Lower lobe of right lung (tissue), 2 donors: ENCODE data around the gene WDR77. TPM values are rescaled to one million over a fixed set of nuclear protein-coding genes. Genes with fewer than 3 reads are reported as not detected.

Experiments used
- ATAC-seq, 2 donors: fragments of 200-7000 bp; cut with Tn5 transposase; one replicate each; pipeline ENCODE4 v1.9.1; 2020 to 2022; ENCODE audit warnings: mild to moderate bottlenecking in 2 of 2, moderate library complexity in 2 of 2
- DNase-seq: peaks from one replicate; pipeline ENCODE4 v3.0.0-alpha.2; 2020
- H3K27ac ChIP-seq: fragments of 200-600 bp; one replicate; pipeline ENCODE4 v1.8.0; 2022
- H3K27me3 ChIP-seq: fragments of 200-600 bp; one replicate; pipeline ENCODE4 v1.8.0; 2022; ENCODE audit warnings: low read depth
- H3K36me3 ChIP-seq: fragments of 200-600 bp; one replicate; pipeline ENCODE4 v1.8.0; 2022; ENCODE audit warnings: mild to moderate bottlenecking
- H3K4me1 ChIP-seq: fragments of 200-600 bp; one replicate; pipeline ENCODE4 v1.8.0; 2022
- H3K4me3 ChIP-seq: fragments of 200-600 bp; one replicate; pipeline ENCODE4 v1.8.0; 2022; ENCODE audit warnings: mild to moderate bottlenecking
- H3K9me3 ChIP-seq: fragments of 200-600 bp; one replicate; pipeline ENCODE4 v1.8.0; 2022
- CTCF ChIP-seq: fragments of 200-600 bp; IDR thresholded peaks from one replicate; pipeline ENCODE4 v1.8.0; 2022; ENCODE audit warnings: antibody characterized with exemption, mild to moderate bottlenecking
- intact Hi-C: fragments of 100-400 bp; cut with DNase I; formaldehyde crosslinking; loops from one replicate; pipeline ENCODE4 v1.11.0; 2022
- total RNA-seq: library from RNA; stranded (reverse); fragmentation: NEBNext Ultra II Directional; extraction: Animal tissue kit (Norgen Biotek cat#: 25700); gene quantifications from one replicate; pipeline ENCODE4 v1.2.1, GENCODE V29; 2021
- donor health status: DM: no; HTN: yes; CAD: no; lungs with severe emphysema.

The WDR77 gene
- total RNA-seq, 1 donor from 2014 or later: 15.1 TPM

GRCh38 chr1:111441573-111442192, 7.4 kb downstream of the WDR77 start:
- Histone ChIP-seq H3K27me3 (no peaks in the 10 kb centered on the region), H3K4me3 (no peak overlapping the region), H3K36me3 (peaks cover 93% of the 10 kb centered on the region), H3K27ac (no peak overlapping the region), H3K4me1 (peaks cover 4% of the 10 kb centered on the region), H3K9me3 (no peaks in the 10 kb centered on the region)
- DNase-seq (no peak), ATAC-seq (peak; percentile 45 to 46)
- TF ChIP-seq CTCF: peak; percentile 35
- intact Hi-C loops: no loop called here

DNA sequence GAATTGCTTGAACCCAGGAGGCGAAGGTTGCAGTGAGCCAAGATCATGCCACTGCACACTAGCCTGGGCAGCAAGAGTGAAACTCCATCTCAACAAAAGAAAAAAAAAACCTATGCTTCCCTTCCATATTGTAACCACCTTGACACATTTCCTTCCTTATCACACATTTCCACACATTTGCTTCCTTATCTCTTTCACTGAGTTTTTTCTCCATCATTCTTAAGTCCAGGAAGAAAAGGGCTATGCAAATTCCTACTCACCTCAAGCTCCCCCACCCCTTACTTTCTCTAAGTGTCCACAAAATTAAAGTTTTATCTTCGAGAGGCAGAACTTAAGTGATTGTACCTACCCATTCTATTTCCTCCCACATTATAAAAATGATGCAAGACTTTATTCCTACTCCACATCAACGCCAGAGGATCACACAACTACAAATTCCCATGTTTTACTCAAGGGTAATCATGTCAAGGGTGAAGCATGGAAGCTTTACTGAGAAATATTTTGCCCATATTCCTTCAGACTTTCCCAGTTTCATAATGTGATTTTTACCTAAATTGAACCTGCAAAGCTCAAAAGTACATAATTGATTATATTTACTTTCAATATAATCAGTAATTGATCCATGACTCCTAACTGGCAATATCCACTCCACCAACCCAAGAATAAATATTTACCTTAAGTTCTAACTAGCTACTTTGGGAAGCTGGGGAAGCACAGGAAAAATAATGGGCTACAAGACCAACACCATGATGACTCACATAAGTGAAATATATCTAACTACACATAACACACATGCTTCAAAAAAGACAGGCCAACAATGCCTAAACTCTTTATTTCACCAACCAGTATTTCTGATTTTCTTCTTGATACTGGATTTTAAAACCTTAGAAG, 9.3 kb downstream of the WDR77 start:
- H3K27ac ChIP-seq: no peak overlapping the region
- H3K36me3 ChIP-seq: peaks cover 73% of the 10 kb centered on the region
- no peaks in the 10 kb centered on the region for H3K4me1 ChIP-seq
- no peaks in the 10 kb centered on the region for H3K9me3 ChIP-seq
- no peak overlapping the region for H3K4me3 ChIP-seq
- TF ChIP-seq CTCF: no peak
- DNase-seq (no peak), ATAC-seq (no peak)
- intact Hi-C loops: no loop called here
- H3K27me3 ChIP-seq: no peaks in the 10 kb centered on the region

DNA sequence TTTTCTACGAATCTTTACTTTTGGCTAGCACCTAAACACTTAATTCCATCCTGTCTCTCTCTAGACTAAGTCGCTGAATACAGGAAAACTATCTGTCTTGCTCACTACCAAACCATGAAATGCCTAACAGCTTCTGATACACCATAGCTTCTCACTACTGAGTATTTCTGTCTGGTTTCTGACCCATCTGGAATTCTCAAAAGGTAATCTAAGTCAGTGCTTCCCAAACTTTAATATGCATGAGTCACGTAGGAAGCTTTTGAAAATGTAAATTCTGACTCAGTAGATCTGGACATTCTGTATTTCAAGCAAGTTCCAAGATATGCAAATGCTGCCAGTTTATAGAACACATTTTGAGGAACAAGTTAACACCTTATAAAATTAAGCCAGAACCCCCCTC, 12.3 kb downstream of the WDR77 start:
- intact Hi-C loops: no loop called here
- Histone ChIP-seq H3K4me1 (no peaks in the 10 kb centered on the region), H3K27ac (no peak overlapping the region), H3K9me3 (no peaks in the 10 kb centered on the region), H3K27me3 (no peaks in the 10 kb centered on the region), H3K4me3 (no peak overlapping the region), H3K36me3 (peaks cover 43% of the 10 kb centered on the region)
- DNase-seq (no peak), ATAC-seq (no peak)
- no peak for TF ChIP-seq CTCF

- no peak overlapping the region for H3K27ac ChIP-seq
- H3K36me3 ChIP-seq: no peaks in the 10 kb centered on the region
- no peak for ATAC-seq
- no peaks in the 10 kb centered on the region for H3K9me3 ChIP-seq
- no peak overlapping the region for H3K4me3 ChIP-seq
- H3K27me3 ChIP-seq: no peaks in the 10 kb centered on the region
- H3K4me1 ChIP-seq: no peaks in the 10 kb centered on the region
- intact Hi-C loops: no loop called here
- no peak for DNase-seq
- TF ChIP-seq CTCF: no peak
Observed at GRCh38 chr1:111424281-111424680, 24.8 kb downstream of the WDR77 start.

- Histone ChIP-seq H3K9me3 (no peaks in the 10 kb centered on the region), H3K27ac (no peak overlapping the region), H3K27me3 (no peaks in the 10 kb centered on the region), H3K4me3 (no peak overlapping the region), H3K4me1 (no peaks in the 10 kb centered on the region), H3K36me3 (no peaks in the 10 kb centered on the region)
- no peak for TF ChIP-seq CTCF
- ATAC-seq: peak; percentile 76 to 83
- intact Hi-C loops: no loop called here
- DNase-seq: peak; percentile 62
Observed at GRCh38 chr1:111422546-111423391, 26.3 kb downstream of the WDR77 start.
